PC-3 (cell line): ENCODE data around the gene DHH. TPM values are rescaled to one million over a fixed set of nuclear protein-coding genes. Genes with fewer than 3 reads are reported as not detected.

Experiments used
- ATAC-seq: fragments of 200-7000 bp; cut with Tn5 transposase; 2 replicates; pipeline ENCODE4 v1.9.1; 2020; ENCODE audit warnings: mild to moderate bottlenecking, moderate library complexity
- Bru-seq: library from RNA; stranded (reverse); fragments of 400-500 nt; gene quantifications from one replicate; lab custom pipeline; 2021; lab: Mats Ljungman, UMichigan
- BruChase-seq, 2 experiments: library from RNA; stranded (reverse); fragments of 400-500 nt; gene quantifications; one replicate each; lab custom pipeline; 2021; lab: Mats Ljungman, UMichigan
- BruUV-seq: library from RNA; stranded (reverse); fragments of 400-500 nt; replicated peaks from 2 replicates; lab custom pipeline; 2021; lab: Mats Ljungman, UMichigan
- CTCF ChIA-PET: fragments of 300-600 bp; sonication (Branson Sonifier 250); formaldehyde crosslinking; loops from one replicate; lab custom pipeline; 2022; ENCODE audit warnings: antibody characterized with exemption; lab: Charles Lee
- POLR2A ChIA-PET: fragments of 300-600 bp; sonication (Branson Sonifier 250); formaldehyde crosslinking; loops from one replicate; lab custom pipeline; 2022; ENCODE audit warnings: antibody characterized with exemption; ENCODE audit not compliant: unreplicated experiment; lab: Charles Lee
- DNase-seq: peaks from one replicate; pipeline ENCODE4 v3.0.0-alpha.2; 2015
- H2AFZ ChIP-seq: fragments of 300-600 bp; sonication (generic); 2 replicates; pipeline ENCODE4 v1.6.0; 2016; ENCODE audit warnings: antibody characterized with exemption, low read length
- H3F3A ChIP-seq: fragments of 300-600 bp; sonication (generic); one replicate; pipeline ENCODE4 v1.6.0; 2017; ENCODE audit warnings: antibody characterized with exemption, low read length, control low read depth, mild to moderate bottlenecking; ENCODE audit not compliant: unreplicated experiment
- H3K27ac ChIP-seq: fragments of 300-600 bp; sonication (generic); 2 replicates; pipeline ENCODE4 v1.5.1; 2016; ENCODE audit warnings: mild to moderate bottlenecking, low read length
- H3K27me3 ChIP-seq: fragments of 300-600 bp; sonication (generic); 2 replicates; pipeline ENCODE4 v1.6.1; 2016; ENCODE audit warnings: low read length, mixed read lengths
- H3K36me3 ChIP-seq: fragments of 300-600 bp; sonication (generic); 2 replicates; pipeline ENCODE4 v1.6.1; 2016; ENCODE audit warnings: low read depth, mixed run types, low read length, mixed read lengths
- H3K4me1 ChIP-seq: fragments of 300-600 bp; sonication (generic); 2 replicates; pipeline ENCODE4 v1.5.1; 2016; ENCODE audit warnings: low read length; ENCODE audit not compliant: insufficient read depth
- H3K4me2 ChIP-seq: fragments of 300-600 bp; sonication (generic); 2 replicates; pipeline ENCODE4 v1.6.0; 2016; ENCODE audit warnings: low read length
- H3K4me3 ChIP-seq: fragments of 300-600 bp; sonication (generic); 2 replicates; pipeline ENCODE4 v1.5.1; 2016; ENCODE audit warnings: mild to moderate bottlenecking, low read length, mixed read lengths
- H3K79me2 ChIP-seq: fragments of 300-600 bp; sonication (generic); 2 replicates; pipeline ENCODE4 v1.6.1; 2017; ENCODE audit warnings: low read length, mixed read lengths
- H3K9ac ChIP-seq: fragments of 300-600 bp; sonication (generic); 2 replicates; pipeline ENCODE4 v1.6.0; 2016; ENCODE audit warnings: mild to moderate bottlenecking, low read length
- H3K9me2 ChIP-seq: fragments of 300-600 bp; sonication (generic); replicated peaks from 2 replicates; pipeline ENCODE4 v1.6.1; 2016; ENCODE audit warnings: mixed run types, low read length, mixed read lengths
- H3K9me3 ChIP-seq: fragments of 300-600 bp; sonication (generic); 2 replicates; pipeline ENCODE4 v1.6.1; 2016; ENCODE audit warnings: low read length, mixed read lengths
- H4K20me1 ChIP-seq: fragments of 300-600 bp; sonication (generic); 2 replicates; pipeline ENCODE4 v1.6.1; 2016; ENCODE audit warnings: low read length, mixed read lengths
- EZH2 ChIP-seq: fragments of 300-600 bp; sonication (generic); IDR thresholded peaks from one replicate; pipeline ENCODE4 v1.6.1; 2017; ENCODE audit warnings: antibody characterized with exemption, mild to moderate bottlenecking, low read length; ENCODE audit not compliant: unreplicated experiment
- EZH2phosphoT487 ChIP-seq: fragments of 300-600 bp; sonication (generic); IDR thresholded peaks from 2 replicates; pipeline ENCODE4 v1.6.1; 2018; ENCODE audit warnings: mild to moderate bottlenecking, antibody characterized with exemption, low read length, borderline replicate concordance
- intact Hi-C: fragments of 100-400 bp; cut with micrococcal nuclease; formaldehyde crosslinking; loops from 2 replicates; pipeline ENCODE4 v1.9.0; 2023
- long read RNA-seq: library from polyadenylated mRNA; unstranded; transcript quantifications from one replicate; pipeline ENCODE4 v2.0.0, GENCODE V29; 2021; ENCODE audit not compliant: unreplicated experiment
- total RNA-seq: library from RNA; depleted of rRNA; stranded (reverse); fragments of >200 nt; gene quantifications from 2 replicates; pipeline ENCODE4 v1.2.3, GENCODE V29; 2014; rRNA removed
- TF ChIP-seq, protein P1 (sequence below): fragments of 300-600 bp; sonication (generic); conservative IDR thresholded peaks from 2 replicates; pipeline ENCODE4 v1.5.1; 2017; ENCODE audit warnings: antibody characterized with exemption, low read depth, mild to moderate bottlenecking, low read length

Gene DHH
- total RNA-seq (0.04 and 0.23 TPM in 2 replicates), Bru-seq, nascent RNA (percentile 33 among the genes with signal in this experiment), BruChase-seq, experiment 1, labeled RNA remaining after a 6-hour chase (percentile 54 among the genes with signal in this experiment), BruChase-seq, experiment 2, labeled RNA remaining after a 2-hour chase (percentile 42 among the genes with signal in this experiment)
- long read RNA-seq = 0 reads

DNA sequence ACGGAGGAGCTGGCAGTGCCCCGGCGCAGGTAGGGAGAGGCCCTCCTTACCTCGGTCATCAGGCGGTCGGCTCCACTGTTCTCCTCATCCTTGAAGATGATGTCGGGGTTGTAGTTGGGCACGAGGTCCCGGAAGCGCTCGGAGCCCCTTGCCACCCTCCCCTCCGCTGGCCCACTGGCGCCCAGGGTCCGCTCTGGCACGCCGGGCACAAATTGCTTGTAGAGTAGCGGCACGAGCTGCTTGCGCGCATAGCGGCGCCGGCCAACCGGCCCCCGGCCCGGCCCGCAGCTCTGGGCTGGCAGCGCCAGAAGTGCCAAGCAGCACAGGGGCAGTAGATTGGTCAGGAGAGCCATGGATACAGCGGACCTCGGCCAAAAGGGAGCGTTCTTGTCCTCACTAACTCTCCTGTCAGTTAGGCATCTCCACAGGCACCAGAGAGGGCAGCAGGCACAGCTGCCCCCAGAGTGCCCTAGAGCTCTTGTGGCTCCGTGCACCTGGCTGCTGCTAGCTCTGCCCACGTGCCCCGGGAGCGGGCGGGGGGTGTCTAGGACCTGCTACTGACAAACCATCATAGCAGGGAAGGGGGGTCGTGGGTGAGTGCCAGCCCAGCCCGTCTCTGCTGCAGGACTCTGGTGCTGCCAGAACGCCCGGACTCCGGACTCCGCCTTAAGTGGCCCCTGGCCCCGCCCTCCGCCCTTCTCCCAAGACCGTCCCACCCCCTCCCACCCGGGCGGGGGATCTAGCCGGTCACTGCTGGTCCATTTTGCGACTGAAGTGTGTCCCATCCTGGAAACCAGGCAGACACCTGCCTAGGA, at the start of gene DHH:
TSS of gene DHH (minus strand) at position 642 of the 815 bp plus-strand sequence. CDS start at position 353, 289 bp downstream.
- Histone ChIP-seq H3K4me1 (peaks cover 22% of the 10 kb centered on the region), H3K4me3 (peak within 1 kb of the TSS; percentile 54), H3K9me3 (no peaks in the 10 kb centered on the region), H3K79me2 (no peaks in the 10 kb centered on the region), H3K9ac (no peak within 1 kb of the TSS), H3K27ac (no peak within 1 kb of the TSS), H3K4me2 (peak within 1 kb of the TSS; percentile 82), H4K20me1 (no peaks in the 10 kb centered on the region), H3K36me3 (no peaks in the 10 kb centered on the region), H3F3A (no peaks in the 10 kb centered on the region), H2AFZ (peak within 1 kb of the TSS; percentile 29), H3K27me3 (peaks cover 38% of the 10 kb centered on the region), H3K9me2 (no peaks in the 10 kb centered on the region)
- ChIA-PET CTCF (interaction anchor here (0.5 to 2.7 kb wide), 4 partner anchors 27 to 1647 kb away, joined by 3 to 10 read pairs (median 4); no protein-coding TSS in a partner anchor), POLR2A (interaction anchor here (0.7 kb wide), 1 partner anchor 36 kb away, joined by 4 read pairs; the partner anchor contains the start of gene TUBA1B)
- TF ChIP-seq EZH2phosphoT487 = no peak
- peak; percentile 62 for TF ChIP-seq EZH2
- DNase-seq (peak; percentile 18), ATAC-seq (peak; percentile 25)
- no TSS peak for BruUV-seq
- intact Hi-C loops = loop anchor here (2.0 kb wide), 1 partner anchor 14 kb away; no protein-coding TSS in a partner anchor

DNA sequence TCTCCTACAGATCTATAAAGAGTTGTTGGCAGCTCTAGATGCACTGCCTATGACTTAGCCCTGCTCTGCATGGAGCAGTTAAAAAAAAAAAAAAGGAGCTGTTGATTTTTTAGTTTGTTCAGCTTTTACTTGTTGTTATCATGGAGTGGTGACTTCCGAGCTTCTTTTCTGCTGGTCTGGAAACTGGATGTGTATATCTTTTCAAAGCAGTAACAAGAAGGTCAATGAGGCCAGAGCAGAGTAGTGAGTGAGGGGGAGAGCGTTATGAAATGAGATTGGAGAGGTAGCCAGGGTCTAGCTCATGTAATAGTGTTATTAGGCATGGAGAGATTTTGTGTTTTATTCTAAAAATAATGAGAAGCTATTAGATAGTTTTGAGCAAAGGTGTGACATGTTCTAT, 49.8 kb upstream of the DHH start:
- no peak for TF ChIP-seq EZH2
- TF ChIP-seq, protein P1, sequence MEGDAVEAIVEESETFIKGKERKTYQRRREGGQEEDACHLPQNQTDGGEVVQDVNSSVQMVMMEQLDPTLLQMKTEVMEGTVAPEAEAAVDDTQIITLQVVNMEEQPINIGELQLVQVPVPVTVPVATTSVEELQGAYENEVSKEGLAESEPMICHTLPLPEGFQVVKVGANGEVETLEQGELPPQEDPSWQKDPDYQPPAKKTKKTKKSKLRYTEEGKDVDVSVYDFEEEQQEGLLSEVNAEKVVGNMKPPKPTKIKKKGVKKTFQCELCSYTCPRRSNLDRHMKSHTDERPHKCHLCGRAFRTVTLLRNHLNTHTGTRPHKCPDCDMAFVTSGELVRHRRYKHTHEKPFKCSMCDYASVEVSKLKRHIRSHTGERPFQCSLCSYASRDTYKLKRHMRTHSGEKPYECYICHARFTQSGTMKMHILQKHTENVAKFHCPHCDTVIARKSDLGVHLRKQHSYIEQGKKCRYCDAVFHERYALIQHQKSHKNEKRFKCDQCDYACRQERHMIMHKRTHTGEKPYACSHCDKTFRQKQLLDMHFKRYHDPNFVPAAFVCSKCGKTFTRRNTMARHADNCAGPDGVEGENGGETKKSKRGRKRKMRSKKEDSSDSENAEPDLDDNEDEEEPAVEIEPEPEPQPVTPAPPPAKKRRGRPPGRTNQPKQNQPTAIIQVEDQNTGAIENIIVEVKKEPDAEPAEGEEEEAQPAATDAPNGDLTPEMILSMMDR = no peak
- no peak for TF ChIP-seq EZH2phosphoT487
- intact Hi-C loops = no loop called here
- CTCF ChIA-PET = no interaction called here
- no TSS peak for BruUV-seq
- Histone ChIP-seq H3K9me3 (no peaks in the 10 kb centered on the region), H3K36me3 (no peaks in the 10 kb centered on the region), H3K27me3 (no peaks in the 10 kb centered on the region), H3K4me2 (no peak overlapping the region), H3K4me1 (no peaks in the 10 kb centered on the region), H3K9ac (no peak overlapping the region), H3K9me2 (no peaks in the 10 kb centered on the region), H3K27ac (no peak overlapping the region), H3K4me3 (no peak overlapping the region), H2AFZ (no peak overlapping the region), H4K20me1 (no peaks in the 10 kb centered on the region), H3K79me2 (no peaks in the 10 kb centered on the region), H3F3A (no peaks in the 10 kb centered on the region)
- ATAC-seq (no peak), DNase-seq (no peak)
- POLR2A ChIA-PET = no interaction called here

DNA sequence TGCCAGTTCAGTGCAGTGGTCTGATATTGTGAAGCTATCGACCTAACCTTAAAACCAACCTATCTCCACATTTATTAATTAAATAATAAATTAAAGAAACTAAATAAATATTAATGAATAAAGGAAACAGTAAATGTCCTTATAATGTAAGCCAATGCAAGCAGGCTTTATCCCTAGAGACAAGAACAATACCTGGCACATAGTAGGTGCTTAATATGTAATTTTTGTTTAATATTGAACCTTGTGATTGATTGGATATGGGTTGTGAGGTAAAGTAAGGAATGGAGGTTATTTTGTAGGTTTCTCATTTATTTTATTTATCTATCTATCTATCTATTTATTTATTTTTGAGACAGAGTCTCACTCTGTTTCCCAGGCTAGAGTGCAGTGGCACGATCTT, 44.4 kb upstream of the DHH start:
- no peaks in the 10 kb centered on the region for H3K27me3 ChIP-seq
- no peaks in the 10 kb centered on the region for H3K9me2 ChIP-seq
- no peak for DNase-seq
- no peak overlapping the region for H3K4me2 ChIP-seq
- H3K79me2 ChIP-seq = no peaks in the 10 kb centered on the region
- no peak overlapping the region for H3K27ac ChIP-seq
- no peak overlapping the region for H2AFZ ChIP-seq
- H3F3A ChIP-seq = no peaks in the 10 kb centered on the region
- intact Hi-C loops = no loop called here
- no peak overlapping the region for H3K4me3 ChIP-seq
- H3K9me3 ChIP-seq = no peaks in the 10 kb centered on the region
- BruUV-seq = no TSS peak
- no peak overlapping the region for H3K9ac ChIP-seq
- TF ChIP-seq EZH2 (no peak), EZH2phosphoT487 (no peak)
- TF ChIP-seq, protein P1 = no peak
- H3K4me1 ChIP-seq = no peaks in the 10 kb centered on the region
- no peaks in the 10 kb centered on the region for H4K20me1 ChIP-seq
- H3K36me3 ChIP-seq = no peaks in the 10 kb centered on the region
- ChIA-PET CTCF (no interaction called here), POLR2A (no interaction called here)
- ATAC-seq = no peak
